ENCODE results near the gene TBC1D10A. TPM values are rescaled to one million over a fixed set of nuclear protein-coding genes. Genes with fewer than 3 reads are reported as not detected.

Gene TBC1D10A
- total RNA-seq, 1 donor from 2014 or later: 7.9 TPM

- Mint-ChIP-seq H3K4me1 (ENCODE audit: unreplicated experiment) (no peaks in the 10 kb centered on the region), H3K4me3 (ENCODE audit: unreplicated experiment) (no peak overlapping the region), H3K9me3 (ENCODE audit: unreplicated experiment) (no peaks in the 10 kb centered on the region), H3K27ac (ENCODE audit: unreplicated experiment) (no peak overlapping the region), H3K27me3 (ENCODE audit: unreplicated experiment) (peaks cover 19% of the 10 kb centered on the region), H3K36me3 (ENCODE audit: low read depth, unreplicated experiment) (no peaks in the 10 kb centered on the region)
- DNase-seq (ENCODE audit: low spot score): no peak
- TF ChIP-seq CTCF (IDR thresholded peaks at IDR 0.05; ENCODE audit: unreplicated experiment): no peak
These were observed 81.4 kb downstream of the TBC1D10A start for GRCh38 chr22:30245181-30245984.

- Mint-ChIP-seq H3K9me3 (ENCODE audit: unreplicated experiment) (no peaks in the 10 kb centered on the region), H3K4me3 (ENCODE audit: unreplicated experiment) (no peak overlapping the region), H3K27ac (ENCODE audit: unreplicated experiment) (no peak overlapping the region), H3K27me3 (ENCODE audit: unreplicated experiment) (peaks cover 19% of the 10 kb centered on the region), H3K4me1 (ENCODE audit: unreplicated experiment) (no peaks in the 10 kb centered on the region), H3K36me3 (ENCODE audit: low read depth, unreplicated experiment) (no peaks in the 10 kb centered on the region)
- DNase-seq (ENCODE audit: low spot score): no peak
- no peak for TF ChIP-seq CTCF (IDR thresholded peaks at IDR 0.05; ENCODE audit: unreplicated experiment)
These were observed 82.1 kb downstream of the TBC1D10A start for GRCh38 chr22:30244641-30245040.

- Mint-ChIP-seq H3K9me3 (ENCODE audit: unreplicated experiment) (no peaks in the 10 kb centered on the region), H3K4me3 (ENCODE audit: unreplicated experiment) (no peak overlapping the region), H3K36me3 (ENCODE audit: low read depth, unreplicated experiment) (no peaks in the 10 kb centered on the region), H3K27ac (ENCODE audit: unreplicated experiment) (no peak overlapping the region), H3K4me1 (ENCODE audit: unreplicated experiment) (no peaks in the 10 kb centered on the region), H3K27me3 (ENCODE audit: unreplicated experiment) (peaks cover 19% of the 10 kb centered on the region)
- no peak for TF ChIP-seq CTCF (IDR thresholded peaks at IDR 0.05; ENCODE audit: unreplicated experiment)
- no peak for DNase-seq (ENCODE audit: low spot score)
These were observed 82.7 kb downstream of the TBC1D10A start for GRCh38 chr22:30244066-30244465.

GRCh38 chr22:30243661-30244060 lies 83.1 kb downstream of the TBC1D10A start:
- H3K4me3 Mint-ChIP-seq (ENCODE audit: unreplicated experiment): no peak overlapping the region

More at GRCh38 chr22:30243661-30244060, 83.1 kb downstream of the TBC1D10A start:
- H3K9me3 Mint-ChIP-seq (ENCODE audit: unreplicated experiment): no peaks in the 10 kb centered on the region
- H3K36me3 Mint-ChIP-seq (ENCODE audit: low read depth, unreplicated experiment): no peaks in the 10 kb centered on the region
- DNase-seq (ENCODE audit: low spot score): no peak
- no peaks in the 10 kb centered on the region for H3K4me1 Mint-ChIP-seq (ENCODE audit: unreplicated experiment)
- no peak overlapping the region for H3K27ac Mint-ChIP-seq (ENCODE audit: unreplicated experiment)
- H3K27me3 Mint-ChIP-seq (ENCODE audit: unreplicated experiment): peaks cover 19% of the 10 kb centered on the region
- TF ChIP-seq CTCF (IDR thresholded peaks at IDR 0.05; ENCODE audit: unreplicated experiment): no peak

Other genes starting within 250 kb of the TBC1D10A start
- gene HORMAD2, start 246.5 kb downstream of the TBC1D10A start, total RNA-seq (ENCODE audit: unreplicated experiment): not detected
- 0.23 TPM for gene LIF, start 80.2 kb downstream of the TBC1D10A start, total RNA-seq (ENCODE audit: unreplicated experiment)
- not detected for gene OSM, start 60.1 kb downstream of the TBC1D10A start, total RNA-seq (ENCODE audit: unreplicated experiment)
- 17.2 TPM for gene CASTOR1, start 37.4 kb downstream of the TBC1D10A start, total RNA-seq (ENCODE audit: unreplicated experiment)
- 139 TPM for gene SF3A1, start 30.0 kb upstream of the TBC1D10A start, total RNA-seq (ENCODE audit: unreplicated experiment)
- 3.3 TPM for gene CCDC157, start 30.1 kb upstream of the TBC1D10A start, total RNA-seq (ENCODE audit: unreplicated experiment)
- gene RNF215, start 60.5 kb upstream of the TBC1D10A start, total RNA-seq (ENCODE audit: unreplicated experiment): 39.1 TPM
- gene SEC14L2, start 70.1 kb upstream of the TBC1D10A start, total RNA-seq (ENCODE audit: unreplicated experiment): 3.9 TPM
- 30.2 TPM for gene MTFP1, start 98.8 kb upstream of the TBC1D10A start, total RNA-seq (ENCODE audit: unreplicated experiment)
- not detected for gene SEC14L3, start 145.1 kb upstream of the TBC1D10A start, total RNA-seq (ENCODE audit: unreplicated experiment)
- gene SEC14L4, start 178.8 kb upstream of the TBC1D10A start, total RNA-seq (ENCODE audit: unreplicated experiment): 1.0 TPM
- gene SEC14L6, start 219.8 kb upstream of the TBC1D10A start, total RNA-seq (ENCODE audit: unreplicated experiment): 1.4 TPM
- gene GAL3ST1, start 247.7 kb upstream of the TBC1D10A start, total RNA-seq (ENCODE audit: unreplicated experiment): 3.0 TPM

All from endothelial cell (in vitro differentiated cells).